ENCODE measurements around the gene G3BP1. TPM values are rescaled to one million over a fixed set of nuclear protein-coding genes. Genes with fewer than 3 reads are reported as not detected.

Gene G3BP1
- total and polyA plus RNA-seq, 2 of the 13 experiments (the other 11 are each of a cell fraction or from before 2014, with no cell fraction given), result 36.7 to 320 TPM

DNA sequence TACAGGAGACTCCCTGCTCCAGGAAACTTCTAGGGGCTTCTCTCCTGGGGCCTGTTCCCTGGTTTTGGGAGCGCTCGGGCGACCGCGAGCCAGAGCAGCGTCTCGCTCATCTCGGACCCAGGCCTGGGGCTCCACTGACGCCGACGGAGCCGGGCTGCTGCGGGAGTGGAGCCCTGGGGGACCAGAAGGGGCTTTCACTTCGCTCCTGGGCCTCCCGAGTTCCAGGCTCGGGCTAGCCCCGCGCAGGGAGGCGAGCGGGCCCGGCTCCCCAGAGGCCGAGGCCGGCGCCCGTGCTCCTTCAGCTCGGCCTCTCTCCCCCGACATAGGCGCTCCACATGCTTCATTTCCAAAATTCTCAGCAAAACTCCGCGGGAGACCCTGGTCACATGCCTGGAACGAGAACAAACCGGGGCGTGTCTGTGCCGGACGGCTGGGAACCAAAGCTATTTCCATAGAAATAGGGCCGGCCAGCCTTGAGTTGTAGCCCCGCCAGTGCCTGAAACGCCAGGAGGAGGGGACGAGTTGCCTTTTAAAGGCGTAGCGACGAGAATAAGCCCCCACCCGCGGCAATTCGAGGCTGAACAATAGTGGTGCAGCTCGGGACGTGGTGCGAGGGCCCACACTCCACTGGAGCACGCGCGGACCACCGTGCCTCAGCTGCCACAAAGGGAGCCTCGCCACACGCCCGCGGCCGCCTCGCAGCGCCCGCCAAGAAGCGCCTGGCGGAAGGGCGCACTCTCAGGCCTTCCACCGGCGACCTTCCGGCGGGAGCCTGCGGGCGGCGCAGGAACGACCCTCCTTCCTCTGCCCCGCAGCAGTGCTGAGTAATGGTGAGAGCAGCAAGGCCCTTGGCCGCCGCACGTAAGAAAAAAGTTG lies 1.1 kb upstream of the G3BP1 start (continued):
- TF ChIP-seq ZNF646 (CRISPR knock-in tag; IDR thresholded peaks at IDR 0.05) (no peak), ZNF264 (CRISPR knock-in tag; IDR thresholded peaks at IDR 0.05) (no peak), KDM3A (CRISPR knock-in tag; IDR thresholded peaks at IDR 0.05; ENCODE audit: low read depth) (no peak), TAF1 (CRISPR knock-in tag; IDR thresholded peaks at IDR 0.05) (no peak), MEIS1 (CRISPR knock-in tag; IDR thresholded peaks at IDR 0.05; ENCODE audit: borderline replicate concordance) (0 out of 2 replicates have a peak, but pooled peaks have one; percentile 4), U2AF2 (IDR thresholded peaks at IDR 0.05; ENCODE audit: low read depth, low read length) (no peak), TARDBP (CRISPR knock-in tag; IDR thresholded peaks at IDR 0.05) (0 out of 2 replicates have a peak, but pooled peaks have one; percentile 2), ZNF549 (CRISPR knock-in tag; IDR thresholded peaks at IDR 0.05) (no peak), KDM4B (CRISPR knock-in tag; IDR thresholded peaks at IDR 0.05) (0 out of 2 replicates have a peak, but pooled peaks have one; percentile 7), KAT2B (IDR thresholded peaks at IDR 0.05; ENCODE audit: borderline replicate concordance, low read depth, low read length) (no peak), HOXA3 (CRISPR knock-in tag; IDR thresholded peaks at IDR 0.05) (peak; percentile 38; the same call in 1 of the 2 replicates), ZNF709 (CRISPR knock-in tag; IDR thresholded peaks at IDR 0.05) (no peak), ZNF790 (CRISPR knock-in tag; IDR thresholded peaks at IDR 0.05; ENCODE audit: borderline replicate concordance) (no peak)
- TF ChIP-seq, protein P1, sequence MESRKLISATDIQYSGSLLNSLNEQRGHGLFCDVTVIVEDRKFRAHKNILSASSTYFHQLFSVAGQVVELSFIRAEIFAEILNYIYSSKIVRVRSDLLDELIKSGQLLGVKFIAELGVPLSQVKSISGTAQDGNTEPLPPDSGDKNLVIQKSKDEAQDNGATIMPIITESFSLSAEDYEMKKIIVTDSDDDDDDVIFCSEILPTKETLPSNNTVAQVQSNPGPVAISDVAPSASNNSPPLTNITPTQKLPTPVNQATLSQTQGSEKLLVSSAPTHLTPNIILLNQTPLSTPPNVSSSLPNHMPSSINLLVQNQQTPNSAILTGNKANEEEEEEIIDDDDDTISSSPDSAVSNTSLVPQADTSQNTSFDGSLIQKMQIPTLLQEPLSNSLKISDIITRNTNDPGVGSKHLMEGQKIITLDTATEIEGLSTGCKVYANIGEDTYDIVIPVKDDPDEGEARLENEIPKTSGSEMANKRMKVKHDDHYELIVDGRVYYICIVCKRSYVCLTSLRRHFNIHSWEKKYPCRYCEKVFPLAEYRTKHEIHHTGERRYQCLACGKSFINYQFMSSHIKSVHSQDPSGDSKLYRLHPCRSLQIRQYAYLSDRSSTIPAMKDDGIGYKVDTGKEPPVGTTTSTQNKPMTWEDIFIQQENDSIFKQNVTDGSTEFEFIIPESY (CRISPR knock-in tag; IDR thresholded peaks at IDR 0.05), result peak; percentile 99
- TF ChIP-seq, protein P2, sequence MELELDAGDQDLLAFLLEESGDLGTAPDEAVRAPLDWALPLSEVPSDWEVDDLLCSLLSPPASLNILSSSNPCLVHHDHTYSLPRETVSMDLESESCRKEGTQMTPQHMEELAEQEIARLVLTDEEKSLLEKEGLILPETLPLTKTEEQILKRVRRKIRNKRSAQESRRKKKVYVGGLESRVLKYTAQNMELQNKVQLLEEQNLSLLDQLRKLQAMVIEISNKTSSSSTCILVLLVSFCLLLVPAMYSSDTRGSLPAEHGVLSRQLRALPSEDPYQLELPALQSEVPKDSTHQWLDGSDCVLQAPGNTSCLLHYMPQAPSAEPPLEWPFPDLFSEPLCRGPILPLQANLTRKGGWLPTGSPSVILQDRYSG (CRISPR knock-in tag; IDR thresholded peaks at IDR 0.05), result no peak
- TF ChIP-seq, protein P3, sequence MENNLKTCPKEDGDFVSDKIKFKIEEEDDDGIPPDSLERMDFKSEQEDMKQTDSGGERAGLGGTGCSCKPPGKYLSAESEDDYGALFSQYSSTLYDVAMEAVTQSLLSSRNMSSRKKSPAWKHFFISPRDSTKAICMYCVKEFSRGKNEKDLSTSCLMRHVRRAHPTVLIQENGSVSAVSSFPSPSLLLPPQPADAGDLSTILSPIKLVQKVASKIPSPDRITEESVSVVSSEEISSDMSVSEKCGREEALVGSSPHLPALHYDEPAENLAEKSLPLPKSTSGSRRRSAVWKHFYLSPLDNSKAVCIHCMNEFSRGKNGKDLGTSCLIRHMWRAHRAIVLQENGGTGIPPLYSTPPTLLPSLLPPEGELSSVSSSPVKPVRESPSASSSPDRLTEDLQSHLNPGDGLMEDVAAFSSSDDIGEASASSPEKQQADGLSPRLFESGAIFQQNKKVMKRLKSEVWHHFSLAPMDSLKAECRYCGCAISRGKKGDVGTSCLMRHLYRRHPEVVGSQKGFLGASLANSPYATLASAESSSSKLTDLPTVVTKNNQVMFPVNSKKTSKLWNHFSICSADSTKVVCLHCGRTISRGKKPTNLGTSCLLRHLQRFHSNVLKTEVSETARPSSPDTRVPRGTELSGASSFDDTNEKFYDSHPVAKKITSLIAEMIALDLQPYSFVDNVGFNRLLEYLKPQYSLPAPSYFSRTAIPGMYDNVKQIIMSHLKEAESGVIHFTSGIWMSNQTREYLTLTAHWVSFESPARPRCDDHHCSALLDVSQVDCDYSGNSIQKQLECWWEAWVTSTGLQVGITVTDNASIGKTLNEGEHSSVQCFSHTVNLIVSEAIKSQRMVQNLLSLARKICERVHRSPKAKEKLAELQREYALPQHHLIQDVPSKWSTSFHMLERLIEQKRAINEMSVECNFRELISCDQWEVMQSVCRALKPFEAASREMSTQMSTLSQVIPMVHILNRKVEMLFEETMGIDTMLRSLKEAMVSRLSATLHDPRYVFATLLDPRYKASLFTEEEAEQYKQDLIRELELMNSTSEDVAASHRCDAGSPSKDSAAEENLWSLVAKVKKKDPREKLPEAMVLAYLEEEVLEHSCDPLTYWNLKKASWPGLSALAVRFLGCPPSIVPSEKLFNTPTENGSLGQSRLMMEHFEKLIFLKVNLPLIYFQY (CRISPR knock-in tag; IDR thresholded peaks at IDR 0.05; ENCODE audit: borderline replicate concordance), result no peak

All from HepG2 (cell line).